GM18870 (cell line): ENCODE data around the gene PARP14.
"Not testable (repeated sequence)": the region's sequence is repeated elsewhere in the genome, so short reads cannot be mapped to it uniquely, and the experiment has no call there.

Experiments used
- ATAC-seq: cut with Tn5 transposase; IDR thresholded peaks from one replicate; pipeline ENCODE4 v1.9.1; 2021; ENCODE audit warnings: moderate library complexity; ENCODE audit not compliant: unreplicated experiment

Gene PARP14

DNA sequence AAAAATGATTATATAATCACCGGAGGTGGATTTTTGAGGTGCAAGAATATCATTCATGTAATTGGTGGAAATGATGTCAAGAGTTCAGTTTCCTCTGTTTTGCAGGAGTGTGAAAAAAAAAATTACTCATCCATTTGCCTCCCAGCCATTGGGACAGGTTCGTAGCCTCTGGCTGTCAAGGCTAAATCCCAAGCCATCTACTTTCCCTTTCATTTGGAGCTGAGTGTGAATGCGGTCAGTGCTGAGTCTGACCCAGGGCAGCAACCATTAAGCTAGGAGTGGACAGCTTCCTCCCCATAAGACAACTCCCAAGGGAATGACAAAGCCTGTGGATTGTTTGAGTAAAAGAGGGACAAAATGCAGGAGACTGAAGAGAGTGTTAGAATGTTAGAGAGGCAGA lies 33.6 kb downstream of the PARP14 start:
- ATAC-seq = no peak

- no peak for ATAC-seq
Measured at GRCh38 chr3:122716667-122717066, 36.0 kb downstream of the PARP14 start.

GRCh38 chr3:122719273-122719921 lies 38.8 kb downstream of the PARP14 start:
- ATAC-seq = no peak

GRCh38 chr3:122725106-122725505 lies 44.5 kb downstream of the PARP14 start:
- ATAC-seq = no peak

DNA sequence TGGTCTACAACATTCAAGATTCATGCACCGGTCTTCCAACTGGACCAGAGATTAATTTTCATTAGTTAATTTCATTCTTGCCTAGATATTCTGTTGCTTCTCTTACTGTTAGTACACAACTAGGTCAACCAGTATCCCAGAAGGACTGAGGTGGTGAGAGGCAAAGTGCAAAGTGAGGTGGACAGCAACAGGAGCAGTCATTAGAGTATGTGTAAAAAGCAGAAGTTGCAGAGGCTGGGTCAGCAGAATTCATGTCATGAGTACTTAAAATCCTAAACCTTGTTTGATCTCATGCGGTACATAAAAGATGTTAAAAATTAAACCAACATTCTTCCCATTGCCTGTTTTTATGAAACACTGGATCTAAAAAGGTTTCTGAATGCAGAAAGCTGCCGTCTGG lies 46.7 kb downstream of the PARP14 start:
- no peak for ATAC-seq

DNA sequence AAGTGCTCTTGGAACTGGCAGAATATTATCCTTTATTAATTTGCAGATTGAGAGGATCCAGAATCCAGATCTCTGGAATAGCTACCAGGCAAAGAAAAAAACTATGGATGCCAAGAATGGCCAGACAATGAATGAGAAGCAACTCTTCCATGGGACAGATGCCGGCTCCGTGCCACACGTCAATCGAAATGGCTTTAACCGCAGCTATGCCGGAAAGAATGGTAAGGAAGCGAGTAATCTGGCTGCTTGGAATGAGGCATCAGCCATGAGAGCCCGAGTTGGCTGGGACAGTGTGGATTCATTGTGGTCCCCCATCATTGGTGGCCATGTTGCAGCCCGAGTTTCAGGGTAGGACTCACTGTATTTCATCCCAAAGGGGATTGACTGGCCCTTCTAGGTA lies 47.1 kb downstream of the PARP14 start:
- ATAC-seq = no peak

- ATAC-seq = no peak
Measured at GRCh38 chr3:122728186-122728585, 47.5 kb downstream of the PARP14 start.

DNA sequence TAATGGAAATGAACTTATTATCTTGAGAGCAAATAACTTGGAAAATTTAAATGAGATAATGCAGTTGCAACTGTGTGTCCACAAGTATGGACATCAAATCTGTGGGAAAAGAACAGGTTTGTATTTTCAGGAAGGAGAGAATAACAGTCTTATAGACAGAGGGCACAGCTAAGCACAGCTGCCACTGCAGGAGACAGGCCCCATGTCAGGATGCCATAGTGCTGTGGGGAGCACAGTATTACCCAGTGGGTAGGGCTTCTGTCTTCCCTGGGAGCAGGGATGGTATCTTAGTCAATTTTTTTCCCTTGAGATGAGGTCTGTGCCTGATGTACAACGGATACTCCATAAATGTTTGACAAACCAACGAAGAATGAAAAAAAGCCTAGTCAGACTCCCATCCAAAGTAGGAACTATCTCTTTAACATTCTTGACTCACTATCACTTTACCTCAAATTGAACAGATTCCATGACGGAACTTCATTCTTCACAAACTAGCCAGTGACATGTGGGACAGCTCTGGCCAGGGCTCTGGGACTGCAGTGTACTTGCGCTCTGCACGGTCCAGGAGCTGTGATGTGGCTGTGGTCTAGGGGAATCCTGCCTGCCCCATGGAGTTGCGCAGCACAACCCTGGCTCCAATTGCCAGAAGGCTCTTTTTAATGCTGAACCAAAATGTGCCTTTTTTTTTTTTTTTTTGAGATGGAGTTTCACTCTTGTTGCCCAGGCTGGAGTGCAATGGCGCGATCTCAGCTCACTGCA lies 48.3 kb downstream of the PARP14 start:
- ATAC-seq = no peak

- ATAC-seq = no peak
Measured at GRCh38 chr3:122730240-122730639, 49.6 kb downstream of the PARP14 start.

DNA sequence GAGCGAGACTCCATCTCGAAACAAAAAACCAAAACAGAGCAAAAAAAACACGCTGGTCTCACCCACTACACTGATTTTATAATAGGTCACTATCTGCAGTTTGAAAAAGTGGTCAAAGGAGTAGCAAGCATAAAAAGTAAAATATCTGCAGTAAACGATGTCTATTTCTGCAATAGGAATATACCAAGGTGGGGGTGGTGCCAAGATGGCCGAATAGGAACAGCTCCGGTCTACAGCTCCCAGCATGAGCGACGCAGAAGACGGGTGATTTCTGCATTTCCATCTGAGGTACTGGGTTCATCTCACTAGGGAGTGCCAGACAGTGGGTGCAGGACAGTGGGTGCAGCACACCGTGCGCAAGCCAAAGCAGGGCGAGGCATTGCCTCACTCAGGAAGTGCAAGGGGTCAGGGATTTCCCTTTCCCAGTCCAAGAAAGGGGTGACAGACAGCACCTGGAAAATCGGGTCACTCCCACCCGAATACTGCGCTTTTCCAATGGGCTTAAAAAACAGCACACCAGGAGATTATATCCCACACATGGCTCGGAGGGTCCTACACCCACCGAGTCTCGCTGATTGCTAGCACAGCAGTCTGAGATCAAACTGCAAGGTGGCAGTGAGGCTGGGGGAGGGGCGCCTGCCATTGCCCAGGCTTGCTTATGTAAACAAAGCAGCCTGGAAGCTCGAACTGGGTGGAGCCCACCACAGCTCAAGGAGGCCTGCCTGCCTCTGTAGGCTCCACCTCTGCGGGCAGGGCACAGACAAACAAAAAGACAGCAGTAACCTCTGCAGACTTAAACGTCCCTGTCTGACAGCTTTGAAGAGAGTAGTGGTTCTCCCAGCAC lies 52.3 kb downstream of the PARP14 start:
- not testable (repeated sequence) for ATAC-seq

DNA sequence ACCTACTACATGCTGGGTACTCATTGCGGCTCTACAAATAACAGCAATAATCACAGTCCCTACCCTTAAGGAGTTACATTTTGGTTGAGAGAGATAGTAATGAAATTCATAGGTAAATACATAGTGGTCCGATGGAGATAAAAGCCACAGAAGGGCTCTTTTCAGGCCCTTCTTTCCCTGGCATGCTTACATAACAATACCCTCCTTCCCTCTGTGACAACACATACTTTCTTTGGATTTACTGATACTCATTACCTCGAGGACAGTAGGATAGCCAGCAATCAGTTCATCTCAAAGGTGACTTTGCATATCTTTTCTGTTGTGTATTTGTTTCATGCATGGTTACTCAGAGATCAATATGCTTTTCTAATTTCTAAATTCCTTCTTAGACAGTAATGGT lies 58.5 kb downstream of the PARP14 start:
- no peak for ATAC-seq

DNA sequence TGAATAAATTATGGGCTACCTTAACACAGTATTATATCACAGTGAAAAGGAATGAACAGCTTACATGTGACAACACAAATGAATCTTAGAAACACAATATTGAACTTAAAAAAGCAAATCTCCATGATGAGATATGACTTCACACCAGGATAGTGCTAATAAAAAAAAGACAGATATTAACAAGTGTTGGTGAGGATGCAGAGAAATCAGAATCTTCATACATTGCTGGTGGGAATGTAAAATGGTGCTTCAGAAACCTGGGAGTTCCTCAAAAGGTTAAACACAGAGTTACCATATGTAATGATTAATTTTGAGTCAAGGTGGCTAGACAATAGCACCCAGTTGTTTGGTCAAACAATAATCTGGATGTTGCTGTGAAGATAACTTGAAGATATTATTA lies 61.6 kb downstream of the PARP14 start:
- no peak for ATAC-seq

GRCh38 chr3:122743581-122744120 lies 63.0 kb downstream of the PARP14 start:
- ATAC-seq = no peak

DNA sequence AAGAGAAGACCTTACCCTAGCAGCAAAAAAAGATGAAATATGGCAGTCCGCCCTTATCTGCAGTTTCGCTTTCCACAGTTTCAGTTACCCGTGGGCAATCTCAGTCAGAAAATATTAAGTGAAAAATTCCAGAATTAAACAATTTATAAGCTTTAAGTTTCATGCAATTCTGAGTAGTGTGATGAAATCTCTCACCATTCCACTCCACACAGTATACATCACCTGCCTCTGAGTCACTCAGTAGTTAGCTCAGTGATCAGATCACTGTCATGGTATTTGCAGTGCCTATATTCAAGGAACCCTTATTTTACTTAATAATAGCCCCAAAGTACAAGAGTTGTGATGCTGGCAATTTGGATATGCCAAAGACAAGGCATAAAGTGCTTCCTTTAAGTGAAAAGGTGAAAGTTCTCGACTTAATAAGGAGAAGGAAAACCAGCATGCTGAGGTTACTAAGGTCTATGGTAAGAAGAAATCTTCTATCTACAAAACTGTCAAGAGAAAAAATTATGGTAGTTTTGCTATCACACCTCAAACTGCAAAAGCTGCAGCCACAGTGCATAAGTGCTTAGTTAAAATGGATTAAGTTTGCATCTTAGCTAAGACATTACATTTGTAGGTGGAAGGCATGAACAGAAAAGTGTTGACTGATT lies 64.9 kb downstream of the PARP14 start:
- no peak for ATAC-seq

DNA sequence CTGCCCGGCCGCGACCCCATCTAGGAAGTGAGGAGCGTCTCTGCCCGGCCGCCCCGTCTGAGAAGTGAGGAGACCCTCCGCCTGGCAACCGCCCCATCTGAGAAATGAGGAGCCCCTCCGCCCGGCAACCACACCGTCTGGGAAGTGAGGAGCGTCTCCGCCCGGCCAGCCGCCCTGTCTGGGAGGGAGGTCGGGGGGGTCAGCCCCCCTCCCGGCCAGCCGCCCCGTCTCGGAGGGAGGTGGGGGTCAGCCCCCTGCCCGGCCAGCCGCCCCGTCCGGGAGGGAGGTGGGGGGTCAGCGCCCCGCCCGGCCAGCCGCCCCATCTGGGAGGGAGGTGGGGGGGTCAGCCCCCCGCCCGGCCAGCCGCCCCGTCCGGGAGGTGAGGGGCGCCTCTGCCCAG lies 66.7 kb downstream of the PARP14 start:
- not testable (repeated sequence) for ATAC-seq

- no peak for ATAC-seq
Measured at GRCh38 chr3:122748347-122748746, 67.7 kb downstream of the PARP14 start.

DNA sequence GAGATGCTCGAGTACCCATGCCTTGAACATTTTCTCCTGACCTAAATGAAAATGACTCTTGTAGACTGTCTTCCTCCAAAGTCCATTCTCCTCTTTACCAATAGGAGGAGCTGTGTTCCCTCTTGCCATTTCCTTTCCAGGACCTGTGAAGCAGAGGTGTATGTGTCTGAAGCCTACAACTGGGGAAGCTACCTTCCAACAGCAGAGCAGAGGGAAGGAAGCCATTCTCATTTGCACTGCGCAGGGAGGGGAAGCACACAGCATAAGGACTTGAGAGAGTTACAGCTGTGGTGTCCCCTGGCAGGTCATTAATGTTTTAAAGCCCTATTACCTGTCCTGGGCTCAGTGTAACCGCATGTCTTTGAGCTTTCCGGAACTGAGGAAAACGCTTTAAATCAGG lies 74.3 kb downstream of the PARP14 start:
- peak; percentile 76 for ATAC-seq

- no peak for ATAC-seq
Measured at GRCh38 chr3:122755491-122755890, 74.9 kb downstream of the PARP14 start.

DNA sequence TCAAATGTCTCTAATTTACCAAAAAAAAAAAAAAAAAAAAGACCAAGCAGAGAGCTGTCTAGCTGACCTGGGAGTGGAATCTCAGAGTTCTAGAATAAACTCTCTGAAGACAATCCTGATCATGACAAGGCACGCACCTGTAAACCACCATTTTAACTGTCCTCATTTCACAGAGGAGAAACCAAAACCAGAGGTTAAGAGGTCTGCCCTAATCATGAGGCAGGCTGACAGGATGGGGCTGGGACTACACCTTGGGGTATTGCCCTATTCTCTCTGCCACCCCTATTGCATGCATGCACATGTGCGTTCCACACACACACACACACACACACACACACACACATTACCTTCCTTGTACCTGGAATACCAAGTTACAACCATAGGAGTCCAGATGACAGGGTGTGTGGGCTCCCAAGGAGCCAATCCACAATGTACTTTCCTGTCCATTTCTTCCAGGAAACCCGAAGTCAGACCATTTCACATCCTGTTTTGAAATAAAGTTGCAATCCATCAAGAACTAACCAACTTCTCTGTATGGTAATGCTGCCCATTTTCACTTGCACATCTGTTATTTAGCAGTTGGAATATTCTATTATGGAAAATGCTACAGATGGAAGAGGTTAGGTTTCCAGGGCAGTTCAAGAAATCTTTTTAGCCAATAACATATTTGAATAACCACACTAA lies 78.4 kb downstream of the PARP14 start:
- ATAC-seq = no peak
